K562 (cell line): Measurements from ENCODE around the gene SEC61A1. TPM values are rescaled to one million over a fixed set of nuclear protein-coding genes. Genes with fewer than 3 reads are reported as not detected.
A peak's percentile ranks its signal among the peaks of the same experiment; 100 is the strongest.

Experiments
- BACH1 ChIP-seq: fragments of 200-800 bp; sonication (Bioruptor generic); IDR thresholded peaks from 2 replicates; pipeline ENCODE4 v1.6.1; 2016; ENCODE audit warnings: missing genetic modification characterization, missing compliant biosample characterization
- CTBP1 ChIP-seq: fragments of 450-650 bp; IDR thresholded peaks from 2 replicates; pipeline ENCODE4 v1.6.1; 2016; ENCODE audit warnings: borderline replicate concordance
- EHMT2 ChIP-seq: fragments of 450-650 bp; IDR thresholded peaks from 2 replicates; pipeline ENCODE4 v1.6.1; 2018; ENCODE audit warnings: antibody characterized with exemption
- ELF2 ChIP-seq: fragments of 250-450 bp; sonication (Bioruptor Pico); IDR thresholded peaks from 2 replicates; pipeline ENCODE4 v1.5.0; 2021; ENCODE audit warnings: mild to moderate bottlenecking
- FOXA3 ChIP-seq, 2 experiments: fragments of 450-650 bp in 1 of 2; sonication (generic) in 1 of 2; formaldehyde crosslinking; IDR thresholded peaks in 1 of 2; conservative IDR thresholded peaks in 1 of 2; 2 replicates each; pipeline versions ENCODE4 v1.4.0 to v1.8.0; 2020 to 2022; ENCODE audit warnings: mild to moderate bottlenecking in 2 of 2, missing genetic modification reagents in 1 of 2
- HDAC1 ChIP-seq, 2 experiments: fragments of 450-650 bp; IDR thresholded peaks; 2 replicates each; pipeline ENCODE4 v1.6.1; 2016 to 2017; ENCODE audit warnings: inconsistent platforms in 1 of 2, mild to moderate bottlenecking in 1 of 2, moderate library complexity in 1 of 2
- KDM5B ChIP-seq: fragments of 200-600 bp; sonication (generic); IDR thresholded peaks from 2 replicates; pipeline ENCODE4 v1.6.1; 2012; ENCODE audit warnings: low read depth, mild to moderate bottlenecking, moderate library complexity, low read length, control low read depth, inconsistent platforms; ENCODE audit not compliant: insufficient replicate concordance
- MAFG ChIP-seq: fragments of 450-650 bp; conservative IDR thresholded peaks from 2 replicates; pipeline ENCODE4 v1.6.1; 2016; ENCODE audit warnings: missing genetic modification characterization, missing compliant biosample characterization
- MITF ChIP-seq: IDR thresholded peaks from 2 replicates; pipeline ENCODE4 v1.6.1; 2014; ENCODE audit warnings: antibody characterized with exemption
- MXI1 ChIP-seq: IDR thresholded peaks from 2 replicates; pipeline ENCODE4 v1.6.1; 2011; ENCODE audit warnings: low read depth, mild to moderate bottlenecking, improper control_type of control experiment, low read length
- NFXL1 ChIP-seq: fragments of 450-650 bp; formaldehyde crosslinking; IDR thresholded peaks from 2 replicates; pipeline ENCODE4 v1.4.0; 2021; ENCODE audit warnings: mild to moderate bottlenecking
- POLR2A ChIP-seq: fragments of 450-650 bp; conservative IDR thresholded peaks from 2 replicates; pipeline ENCODE4 v1.6.1; 2016
- POLR2B ChIP-seq: fragments of 450-650 bp; IDR thresholded peaks from 2 replicates; pipeline ENCODE4 v1.6.1; 2018; ENCODE audit warnings: low read depth; ENCODE audit not compliant: partially characterized antibody
- SMARCA4 ChIP-seq: fragments of 450-650 bp; IDR thresholded peaks from 2 replicates; pipeline ENCODE4 v1.6.1; 2016
- STAG1 ChIP-seq: sonication (generic); formaldehyde crosslinking; IDR thresholded peaks from 2 replicates; pipeline ENCODE4 v1.5.0; 2020; ENCODE audit warnings: missing genetic modification reagents, borderline replicate concordance
- STAT5B ChIP-seq: fragments of 250-450 bp; sonication (Bioruptor Pico); IDR thresholded peaks from 2 replicates; pipeline ENCODE4 v1.8.0; 2021; ENCODE audit warnings: mild to moderate bottlenecking, inconsistent platforms
- TAF9B ChIP-seq: fragments of 450-650 bp; IDR thresholded peaks from 2 replicates; pipeline ENCODE4 v1.6.1; 2018; ENCODE audit warnings: mild to moderate bottlenecking; ENCODE audit not compliant: partially characterized antibody
- TOE1 ChIP-seq, 2 experiments: fragments of 450-650 bp in 1 of 2; sonication (generic) in 1 of 2; formaldehyde crosslinking in 1 of 2; IDR thresholded peaks; 2 replicates each; pipeline versions ENCODE4 v1.7.1 to v1.8.0; 2016 to 2022; ENCODE audit warnings: borderline replicate concordance in 2 of 2, mild to moderate bottlenecking in 2 of 2, antibody characterized with exemption in 1 of 2, inconsistent platforms in 1 of 2, low read depth in 1 of 2, missing genetic modification reagents in 1 of 2, moderate library complexity in 1 of 2
- ZNF197 ChIP-seq: fragments of 200-800 bp; sonication (Bioruptor generic); IDR thresholded peaks from 2 replicates; pipeline ENCODE4 v1.6.1; 2016; ENCODE audit warnings: low read depth, missing genetic modification characterization, missing compliant biosample characterization
- ZNF584 ChIP-seq: fragments of 200-800 bp; sonication (Bioruptor generic); IDR thresholded peaks from 2 replicates; pipeline ENCODE4 v1.6.1; 2016; ENCODE audit warnings: low read depth, mild to moderate bottlenecking, missing genetic modification characterization, missing compliant biosample characterization
- ZNF592 ChIP-seq: fragments of 450-650 bp; IDR thresholded peaks from 2 replicates; pipeline ENCODE4 v1.6.1; 2017; ENCODE audit warnings: antibody characterized with exemption, mild to moderate bottlenecking
- ZNF766 ChIP-seq: fragments of 200-800 bp; sonication (Bioruptor generic); conservative IDR thresholded peaks from 2 replicates; pipeline ENCODE4 v1.6.1; 2016; ENCODE audit warnings: missing genetic modification characterization, missing compliant biosample characterization
- polyA plus RNA-seq, 8 experiments: library from polyadenylated mRNA; depleted of rRNA in 4 of 8; stranded (reverse) in 5 of 8; unstranded in 3 of 8; fragments of >200 nt; fragmentation: Nextera tagmentation in 2 of 8; fragmentation: Illumina TruSeq in 1 of 8; extraction: Ambion mirVana in 2 of 8; extraction: Trizol in 1 of 8; gene quantifications; 2 replicates each; pipeline versions ENCODE4 v1.2.1 to v1.2.3, GENCODE V29; 2011 to 2014; ENCODE audit warnings: inconsistent platforms in 1 of 8, missing spikeins in 1 of 8
- total RNA-seq, 7 experiments: library from RNA; depleted of rRNA in 6 of 7; stranded (reverse); fragments of >200 nt in 6 of 7; fragmentation: Illumina TruSeq in 2 of 7; extraction: Trizol in 2 of 7; gene quantifications; 2 replicates each; pipeline versions ENCODE4 v1.2.1 to v1.2.3, GENCODE V29; 2011 to 2021; ENCODE audit warnings: low replicate concordance in 1 of 7

SEC61A1 gene
- total and polyA plus RNA-seq, 9 of the 15 experiments (the other 6 are each of a cell fraction or from before 2014, with no cell fraction given): 1.9 to 140 (median 79.1) TPM

- peak; percentile 83 for TF ChIP-seq ZNF592
- TF ChIP-seq SMARCA4: peak; percentile 65; the same call in 1 of the 2 replicates
- TF ChIP-seq ZNF584 (CRISPR knock-in tag): peak; percentile 75
- 0 out of 2 replicates have a peak, but pooled peaks have one; percentile 38 for TF ChIP-seq ELF2
- peak; percentile 39 for TF ChIP-seq MAFG
- TF ChIP-seq STAT5B (CRISPR knock-in tag): no peak
- peak in 1 of 2 experiments; percentile 50; a peak in 2 of 4 replicates for TF ChIP-seq HDAC1 (IDR thresholded peaks at IDR 0.05)
- 0 out of 2 replicates have a peak, but pooled peaks have one; percentile 7 for TF ChIP-seq POLR2A
- 0 out of 2 replicates have a peak, but pooled peaks have one; percentile 29 for TF ChIP-seq ZNF766 (CRISPR knock-in tag)
- no peak for TF ChIP-seq NFXL1 (CRISPR knock-in tag)
- no peak for TF ChIP-seq FOXA3 (CRISPR knock-in tag; conservative IDR thresholded peaks at IDR 0.05 in 1 of 2, IDR thresholded peaks at IDR 0.05 in 1 of 2)
- TF ChIP-seq EHMT2: peak; percentile 22; the same call in 1 of the 2 replicates
- TF ChIP-seq MXI1: no peak
- peak; percentile 59; the same call in 1 of the 2 replicates for TF ChIP-seq TOE1 (IDR thresholded peaks at IDR 0.05; ENCODE audit: borderline replicate concordance)
- TF ChIP-seq TOE1 (CRISPR knock-in tag; IDR thresholded peaks at IDR 0.05; ENCODE audit: borderline replicate concordance, low read depth): no peak
- TF ChIP-seq CTBP1: peak; percentile 58; the same call in 1 of the 2 replicates
- TF ChIP-seq BACH1: peak; percentile 47; the same call in 1 of the 2 replicates
- peak; percentile 47; the same call in 1 of the 2 replicates for TF ChIP-seq MITF
- no peak for TF ChIP-seq KDM5B
- no peak for TF ChIP-seq ZNF197 (CRISPR knock-in tag)
- peak; percentile 21 for TF ChIP-seq TAF9B
- no peak for TF ChIP-seq STAG1
- TF ChIP-seq POLR2B: peak; percentile 29
Measured at GRCh38 chr3:128080323-128081080, 28.3 kb downstream of the SEC61A1 start (continued).
